GM10847 (cell line): ENCODE measurements around the gene TIMM22.

Experiments used
- POLR2A ChIP-seq: IDR thresholded peaks from 2 replicates; pipeline ENCODE4 v1.6.1; 2011; ENCODE audit not compliant: insufficient read length; ENCODE audit errors: extremely low read depth

The TIMM22 gene

DNA sequence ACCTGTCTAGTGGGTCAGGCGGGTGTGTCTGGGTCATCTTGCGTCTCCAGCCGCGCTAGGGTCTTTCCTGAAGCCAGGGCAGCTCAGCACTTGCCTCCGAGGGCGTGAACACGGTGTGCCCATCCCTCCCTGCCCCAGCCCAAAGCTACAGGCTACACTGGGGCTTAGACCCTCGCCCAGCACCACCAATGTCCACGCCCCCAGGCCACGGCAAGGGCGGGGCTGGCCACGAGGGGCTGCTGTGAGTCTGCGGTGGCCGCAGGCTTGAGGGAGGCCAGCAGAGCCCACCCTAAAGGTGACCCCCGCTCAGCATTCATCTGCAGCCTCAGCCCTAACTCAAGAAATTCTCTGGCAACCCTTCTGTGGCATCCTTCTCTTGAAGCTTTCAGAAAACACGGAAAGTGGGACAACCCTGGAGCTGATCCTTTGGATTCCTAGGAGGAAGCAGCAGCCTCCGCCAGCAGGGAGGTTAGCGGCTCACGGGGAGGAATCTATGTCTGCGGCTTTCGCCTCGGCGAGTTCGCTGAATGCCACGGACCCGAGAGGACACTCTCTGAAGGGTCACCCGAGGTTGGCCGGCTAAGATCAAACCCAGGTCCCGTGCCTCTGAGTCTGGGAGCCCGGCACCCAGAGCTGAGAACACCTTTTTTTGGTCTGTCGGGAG, 41.7 kb downstream of the TIMM22 start:
- TF ChIP-seq POLR2A = no peak

- TF ChIP-seq POLR2A = no peak
These were observed 42.2 kb downstream of the TIMM22 start for GRCh38 chr17:1039123-1039507.

DNA sequence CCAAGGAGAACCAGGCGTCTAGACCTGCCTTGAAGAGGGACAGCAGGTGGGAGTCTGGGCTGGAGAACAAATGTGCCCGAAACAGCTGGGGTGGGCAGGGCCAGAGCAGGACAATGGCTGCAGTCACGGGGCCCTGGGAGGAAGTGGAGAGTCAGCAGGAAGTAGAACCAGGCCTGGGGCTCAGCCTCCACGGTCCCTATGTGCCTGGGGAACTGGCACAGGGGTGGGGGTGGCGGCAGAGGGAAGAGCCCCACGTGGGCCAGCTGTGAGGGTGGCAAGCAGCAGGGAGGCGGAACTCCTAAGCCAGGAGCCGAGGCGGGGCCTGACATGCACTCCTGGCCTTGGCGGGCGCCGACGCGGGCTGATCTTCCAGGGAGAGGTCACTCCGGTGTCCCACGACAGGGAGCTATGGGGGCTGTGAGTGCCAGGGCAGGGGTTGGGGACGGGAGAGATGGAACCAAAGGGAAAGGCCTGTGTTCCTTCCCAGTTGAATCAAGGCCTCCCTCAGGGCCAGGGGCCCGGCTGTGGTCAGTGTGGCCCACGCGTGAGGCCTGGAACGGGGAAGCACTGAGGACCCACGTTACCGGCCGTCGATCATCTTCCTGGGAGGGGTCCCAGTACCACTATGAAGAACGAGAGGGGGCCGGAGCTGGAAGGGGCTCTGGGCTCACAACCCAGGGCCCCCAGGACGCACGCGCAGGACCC, 42.7 kb downstream of the TIMM22 start:
- no peak for TF ChIP-seq POLR2A

DNA sequence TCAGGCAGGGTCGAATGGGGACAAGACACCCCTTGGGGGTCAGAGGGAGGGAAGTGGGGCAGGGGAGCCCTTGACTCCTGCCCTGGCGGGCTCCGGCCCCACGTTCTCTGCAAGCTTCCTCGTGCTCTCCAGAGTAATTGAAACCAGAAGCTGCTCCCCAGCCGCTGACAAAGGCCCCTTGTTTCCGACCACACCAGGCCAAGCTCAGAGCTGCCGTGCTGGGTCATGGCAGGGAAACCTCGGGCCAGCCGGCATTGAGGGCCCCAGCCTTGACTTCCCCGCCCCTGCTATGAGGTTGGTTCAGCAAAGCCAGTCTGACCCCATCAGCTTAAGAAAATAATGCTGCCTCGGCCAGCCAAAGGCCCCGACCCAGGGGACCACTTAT, 43.3 kb downstream of the TIMM22 start:
- TF ChIP-seq POLR2A = no peak

DNA sequence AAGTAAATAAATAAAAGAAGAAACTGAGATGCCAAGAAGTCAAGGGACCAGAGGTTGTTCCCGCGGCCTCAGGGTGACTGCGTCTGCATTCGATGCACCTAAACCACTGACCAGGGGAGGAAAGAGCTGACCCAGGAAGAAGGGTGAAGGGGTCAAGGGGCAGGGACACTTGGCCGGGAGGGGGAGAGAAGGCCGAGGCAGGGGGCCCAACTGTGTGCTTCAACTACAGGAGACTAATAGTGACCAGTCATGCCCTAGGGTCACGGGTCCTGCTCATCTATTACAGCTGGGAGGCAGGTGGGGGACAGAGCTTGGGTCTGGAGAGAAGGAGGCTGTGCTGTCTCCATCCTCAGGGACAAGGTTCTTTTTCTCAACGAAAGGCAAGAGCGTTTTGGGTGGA, 44.8 kb downstream of the TIMM22 start:
- no peak for TF ChIP-seq POLR2A

DNA sequence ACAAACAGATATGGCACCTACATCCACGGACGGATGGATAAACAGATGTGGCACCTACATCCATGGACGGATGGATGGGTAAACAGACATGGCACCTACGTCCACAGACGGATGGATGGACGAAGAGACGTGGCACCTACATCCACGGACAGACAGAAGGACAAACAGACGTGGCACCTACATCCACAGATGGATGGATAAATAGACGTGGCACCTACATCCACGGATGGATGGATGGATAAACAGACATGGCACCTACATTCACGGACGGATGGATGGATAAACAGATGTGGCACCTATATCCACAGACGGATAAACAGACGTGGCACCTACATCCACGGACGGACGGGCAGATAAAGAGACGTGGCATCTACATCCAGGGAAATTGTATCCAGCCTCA, 45.6 kb downstream of the TIMM22 start:
- TF ChIP-seq POLR2A = no peak

GRCh38 chr17:1043601-1044251, 46.8 kb downstream of the TIMM22 start:
- no peak for TF ChIP-seq POLR2A

- TF ChIP-seq POLR2A = no peak
These were observed 48.5 kb downstream of the TIMM22 start for GRCh38 chr17:1045456-1045855.

GRCh38 chr17:1047177-1047878, 50.4 kb downstream of the TIMM22 start:
- TF ChIP-seq POLR2A = no peak

GRCh38 chr17:1047879-1048470, 51.0 kb downstream of the TIMM22 start:
- TF ChIP-seq POLR2A = no peak

DNA sequence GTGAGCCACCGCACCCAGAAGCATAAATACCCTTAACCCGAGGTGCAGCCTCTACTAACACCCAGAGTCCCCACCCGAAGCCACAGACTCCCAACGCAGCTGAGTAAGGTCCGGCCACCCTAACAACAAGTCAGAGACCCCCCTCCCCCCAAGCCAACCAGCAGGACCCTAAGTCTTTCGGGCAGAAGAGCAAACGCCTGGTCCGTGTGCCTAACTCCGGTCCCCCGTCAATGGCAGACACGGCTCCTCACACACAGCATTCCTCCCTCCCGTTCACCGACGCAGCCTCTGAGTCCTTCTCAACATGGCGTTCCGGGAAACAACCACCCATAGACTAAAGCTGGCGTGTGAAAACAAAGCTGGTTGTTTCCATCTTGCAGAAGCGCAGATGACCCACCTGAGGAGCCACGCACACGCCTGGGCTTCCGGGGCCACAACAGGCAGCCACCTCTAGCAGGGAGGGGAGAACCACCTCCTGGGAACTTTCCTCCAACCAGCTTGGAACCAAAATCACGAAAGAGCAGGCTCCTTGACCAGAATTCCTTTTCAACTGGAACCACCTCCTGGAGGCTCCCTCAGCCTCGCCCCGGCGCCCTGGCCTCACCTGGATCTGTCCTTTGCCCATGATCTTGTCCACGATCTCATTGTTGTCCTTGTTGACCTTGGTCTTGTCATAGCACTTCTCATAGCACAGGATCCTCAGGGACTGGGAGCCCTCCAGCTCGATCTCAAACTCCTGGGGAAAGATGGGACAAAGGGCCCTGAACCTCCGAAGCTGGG, 52.7 kb downstream of the TIMM22 start:
- TF ChIP-seq POLR2A = no peak

DNA sequence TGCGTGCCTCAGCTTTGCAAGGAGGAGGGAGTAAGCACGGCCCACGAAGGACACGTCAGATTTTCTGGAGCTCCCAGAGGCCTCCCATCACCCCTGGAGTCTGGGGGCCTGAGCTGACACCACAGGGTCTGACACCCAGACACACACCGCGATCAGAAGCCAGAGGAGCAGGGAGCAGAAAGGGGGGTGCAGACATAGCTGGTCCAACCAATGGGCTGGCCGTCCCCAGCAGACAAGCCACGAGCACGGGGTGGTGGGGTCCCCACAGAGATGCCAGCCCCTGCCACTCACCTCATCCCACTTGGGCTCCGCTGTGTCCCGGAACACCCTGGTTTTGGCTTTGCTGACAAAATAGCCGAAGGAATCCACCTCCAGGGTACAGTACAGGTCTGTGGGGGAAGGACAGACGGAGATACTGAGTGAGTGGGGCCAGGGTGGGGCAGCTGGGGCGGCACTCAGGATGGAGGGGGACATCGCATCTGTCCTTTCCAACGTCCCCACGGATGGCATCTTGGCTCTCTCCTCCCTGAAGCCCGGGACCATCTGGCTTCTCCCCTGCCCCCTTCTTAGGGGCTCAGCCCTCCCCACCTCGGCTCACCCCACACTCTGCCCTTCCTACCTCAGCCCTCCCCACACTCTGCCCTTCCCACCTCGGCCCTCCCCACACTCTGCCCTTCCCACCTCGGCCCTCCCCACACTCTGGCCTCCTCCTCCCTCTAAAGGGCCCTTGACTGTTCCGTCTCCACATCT, 53.5 kb downstream of the TIMM22 start:
- TF ChIP-seq POLR2A = no peak

GRCh38 chr17:1050996-1051925, 54.3 kb downstream of the TIMM22 start:
- no peak for TF ChIP-seq POLR2A
